H1 (cell line): ENCODE data around the gene SLC25A21. TPM values are rescaled to one million over a fixed set of nuclear protein-coding genes. Genes with fewer than 3 reads are reported as not detected.

Experiments used
- TCF12 ChIP-seq: IDR thresholded peaks from 2 replicates; pipeline ENCODE4 v1.6.1; 2011; ENCODE audit warnings: low read depth, mild to moderate bottlenecking, low read length
- polyA plus RNA-seq, 7 experiments: library from polyadenylated mRNA; depleted of rRNA in 3 of 7; stranded (reverse) in 5 of 7; unstranded in 2 of 7; fragments of >200 nt in 5 of 7; fragments of 200-250 nt in 2 of 7; gene quantifications; 1 replicate in 5 of 7; 2 replicates in 1 of 7; 4 replicates in 1 of 7; pipeline versions ENCODE4 v1.2.1 to v1.2.3, GENCODE V29; 2011 to 2013; ENCODE audit warnings: missing spikeins in 2 of 7, mixed read lengths in 2 of 7
- total RNA-seq: library from RNA; stranded (reverse); fragmentation: NEBNext Ultra II Directional; extraction: Animal tissue kit (Norgen Biotek cat#: 25700); gene quantifications from 2 replicates; pipeline ENCODE4 v1.2.1, GENCODE V29; 2021

SLC25A21 gene
- total and polyA plus RNA-seq, 2 of the 8 experiments (the other 6 are each of a cell fraction or from before 2014, with no cell fraction given) = 6.9 to 15.7 TPM

DNA sequence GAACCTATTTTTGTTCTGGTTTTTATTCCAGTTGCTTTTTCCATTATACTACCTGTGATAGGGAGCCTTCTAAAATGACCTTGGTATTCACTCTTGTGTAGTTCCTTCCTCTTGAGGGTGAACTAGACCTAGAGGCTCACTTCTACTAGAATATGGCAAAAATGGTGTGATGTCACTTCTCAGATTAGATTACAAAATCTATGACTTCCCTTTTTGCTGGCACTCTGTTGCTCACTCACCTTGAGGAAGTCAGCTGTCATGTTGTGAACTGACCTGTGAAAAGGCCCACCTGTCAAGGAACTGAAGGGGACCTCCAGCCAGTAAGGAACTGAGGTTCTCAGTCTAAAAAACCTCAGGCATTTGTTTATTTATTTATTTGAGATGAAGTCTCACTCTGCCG is 31.0 kb upstream of the SLC25A21 start (continued):
- TF ChIP-seq TCF12 = no peak
